H1 (cell line): ENCODE measurements around the gene KLHL15. TPM values are rescaled to one million over a fixed set of nuclear protein-coding genes. Genes with fewer than 3 reads are reported as not detected.

Source experiments
- CTCF ChIA-PET: fragments of 300-600 bp; sonication (Branson Sonifier 250); formaldehyde crosslinking; loops from one replicate; lab custom pipeline; 2021; ENCODE audit not compliant: partially characterized antibody; lab: Charles Lee
- POLR2A ChIA-PET: fragments of 300-600 bp; sonication (Branson Sonifier 250); formaldehyde crosslinking; loops from one replicate; lab custom pipeline; 2021; ENCODE audit warnings: inconsistent platforms; ENCODE audit not compliant: partially characterized antibody; lab: Charles Lee
- DNase-seq, 2 experiments: peaks; one replicate each; pipeline versions ENCODE4 v3.0.0 to v3.0.0-alpha.2; 2010 to 2022; ENCODE audit warnings: low spot score in 2 of 2, low read depth in 1 of 2, mixed read lengths in 1 of 2
- FAIRE-seq: peaks from 2 replicates; lab custom pipeline; 2011; peaks lifted over from hg19 to GRCh38; lab: Jason Lieb, UNC
- H2AFZ ChIP-seq: 2 replicates; pipeline ENCODE4 v1.8.1; 2012; ENCODE audit warnings: low read length, inconsistent platforms
- H2AK5ac ChIP-seq: 2 replicates; pipeline ENCODE4 v1.6.1; 2013; ENCODE audit warnings: low read depth, low read length
- H2BK120ac ChIP-seq: replicated peaks from 2 replicates; pipeline ENCODE3; 2013; ENCODE audit warnings: low read depth, low read length, inconsistent platforms
- H2BK12ac ChIP-seq: 2 replicates; pipeline ENCODE4 v1.6.1; 2013; ENCODE audit warnings: low read depth, low read length
- H2BK15ac ChIP-seq: 2 replicates; pipeline ENCODE4 v1.6.1; 2013; ENCODE audit warnings: low read length
- H2BK20ac ChIP-seq: 2 replicates; pipeline ENCODE4 v1.6.1; 2013; ENCODE audit warnings: low read length
- H2BK5ac ChIP-seq: 2 replicates; pipeline ENCODE4 v1.6.1; 2013; ENCODE audit warnings: low read depth, low read length
- H3K14ac ChIP-seq: 2 replicates; pipeline ENCODE4 v1.6.1; 2013; ENCODE audit warnings: inconsistent platforms; ENCODE audit not compliant: insufficient read length
- H3K18ac ChIP-seq: 2 replicates; pipeline ENCODE4 v1.6.1; 2013; ENCODE audit warnings: low read length; ENCODE audit errors: extremely low read depth
- H3K23ac ChIP-seq: 2 replicates; pipeline ENCODE4 v1.6.1; 2013; ENCODE audit warnings: inconsistent platforms; ENCODE audit not compliant: insufficient read length
- H3K23me2 ChIP-seq: 2 replicates; pipeline ENCODE4 v1.6.1; 2013; ENCODE audit warnings: low read depth, low read length
- H3K27ac ChIP-seq: 2 replicates; pipeline ENCODE4 v1.6.1; 2011; ENCODE audit warnings: low read depth, low read length, inconsistent platforms
- H3K27me3 ChIP-seq, 4 experiments: replicated peaks in 1 of 4; 1 replicate in 1 of 4; 2 replicates in 3 of 4; pipeline versions ENCODE4 v1.6.1 to v1.8.1; 2011 to 2013; ENCODE audit warnings: low read length in 3 of 4, mild to moderate bottlenecking in 3 of 4, inconsistent platforms in 2 of 4, mixed read lengths in 2 of 4, moderate library complexity in 1 of 4; ENCODE audit not compliant: control insufficient read depth in 3 of 4, insufficient read depth in 3 of 4; ENCODE audit errors: extremely low read depth in 1 of 4
- H3K36me3 ChIP-seq, 4 experiments: 2 replicates each; pipeline versions ENCODE4 v1.6.1 to v1.8.1; 2011 to 2013; ENCODE audit warnings: mild to moderate bottlenecking in 4 of 4, low read length in 3 of 4, moderate library complexity in 2 of 4, control low read depth in 1 of 4, inconsistent platforms in 1 of 4; ENCODE audit not compliant: insufficient read depth in 4 of 4, control insufficient read depth in 2 of 4
- H3K4ac ChIP-seq: replicated peaks from 2 replicates; pipeline ENCODE3; 2013; ENCODE audit warnings: low read length, low read depth, mixed read lengths, inconsistent platforms; ENCODE audit not compliant: insufficient read length
- H3K4me1 ChIP-seq, 4 experiments: replicated peaks in 1 of 4; 1 replicate in 1 of 4; 2 replicates in 3 of 4; pipeline versions ENCODE4 v1.6.1 to v1.8.1; 2011 to 2013; ENCODE audit warnings: low read length in 3 of 4, inconsistent platforms in 2 of 4, mixed read lengths in 1 of 4; ENCODE audit not compliant: insufficient read depth in 4 of 4, control insufficient read depth in 3 of 4
- H3K4me2 ChIP-seq, 2 experiments: 2 replicates each; pipeline versions ENCODE4 v1.6.1 to v1.8.1; 2011 to 2013; ENCODE audit warnings: low read depth in 2 of 2, low read length in 2 of 2, control low read depth in 1 of 2, inconsistent platforms in 1 of 2, mild to moderate bottlenecking in 1 of 2; ENCODE audit not compliant: insufficient read depth in 1 of 2
- H3K4me3 ChIP-seq, 4 experiments: fragments of 200-600, 300-600 bp in 1 of 4; sonication (generic), shearing (Covaris generic), sonication (Bioruptor Twin) in 1 of 4; 2 replicates each; pipeline versions ENCODE4 v1.5.1 to v1.8.1; 2011 to 2016; ENCODE audit warnings: low read length in 4 of 4, low read depth in 3 of 4, control low read depth in 2 of 4, inconsistent platforms in 2 of 4, mild to moderate bottlenecking in 2 of 4, mixed read lengths in 1 of 4, moderate library complexity in 1 of 4; ENCODE audit not compliant: insufficient read depth in 2 of 4; ENCODE audit errors: extremely low read depth in 1 of 4
- H3K56ac ChIP-seq: replicated peaks from 2 replicates; pipeline ENCODE3; 2013; ENCODE audit warnings: low read depth, mild to moderate bottlenecking, mixed read lengths, low read length, inconsistent platforms; ENCODE audit not compliant: insufficient read length
- H3K79me1 ChIP-seq: 2 replicates; pipeline ENCODE4 v1.6.1; 2013; ENCODE audit warnings: low read depth, low read length, control low read depth
- H3K79me2 ChIP-seq, 2 experiments: 2 replicates each; pipeline versions ENCODE4 v1.6.1 to v1.8.1; 2012 to 2013; ENCODE audit warnings: low read length in 2 of 2, mild to moderate bottlenecking in 2 of 2, inconsistent platforms in 1 of 2; ENCODE audit not compliant: insufficient read depth in 2 of 2, control insufficient read depth in 1 of 2
- H3K9ac ChIP-seq, 4 experiments: replicated peaks in 1 of 4; 1 replicate in 1 of 4; 2 replicates in 3 of 4; pipeline versions ENCODE4 v1.6.1 to v1.8.1; 2011 to 2013; ENCODE audit warnings: low read depth in 3 of 4, low read length in 3 of 4, control low read depth in 2 of 4, mild to moderate bottlenecking in 2 of 4, moderate library complexity in 2 of 4, inconsistent platforms in 1 of 4; ENCODE audit errors: extremely low read depth in 1 of 4
- H3K9me3 ChIP-seq, 2 experiments: 2 replicates each; pipeline versions ENCODE4 v1.6.1 to v1.8.1; 2012 to 2013; ENCODE audit warnings: mild to moderate bottlenecking in 2 of 2, moderate library complexity in 2 of 2, control low read depth in 1 of 2, inconsistent platforms in 1 of 2, low read depth in 1 of 2, low read length in 1 of 2, mixed read lengths in 1 of 2; ENCODE audit not compliant: insufficient read depth in 2 of 2
- H4K20me1 ChIP-seq, 2 experiments: replicated peaks in 1 of 2; 2 replicates each; pipeline versions ENCODE3 to v1.8.1; 2011 to 2013; ENCODE audit warnings: inconsistent platforms in 2 of 2, low read length in 2 of 2, mild to moderate bottlenecking in 1 of 2; ENCODE audit not compliant: insufficient read depth in 2 of 2, control insufficient read depth in 1 of 2
- H4K5ac ChIP-seq: 2 replicates; pipeline ENCODE4 v1.6.1; 2013; ENCODE audit warnings: low read length, low read depth, mixed read lengths, inconsistent platforms; ENCODE audit not compliant: insufficient read length
- H4K8ac ChIP-seq: 2 replicates; pipeline ENCODE4 v1.8.0; 2013; ENCODE audit warnings: mild to moderate bottlenecking, moderate library complexity, low read length, inconsistent platforms; ENCODE audit not compliant: insufficient read depth; ENCODE audit errors: extremely low read depth
- H4K91ac ChIP-seq: replicated peaks from 2 replicates; pipeline ENCODE3; 2013; ENCODE audit warnings: low read length, mixed read lengths, inconsistent platforms; ENCODE audit not compliant: insufficient read length
- BCL11A ChIP-seq, 2 experiments: IDR thresholded peaks; one replicate each; pipeline ENCODE4 v1.6.1; 2011; ENCODE audit warnings: low read depth in 2 of 2, low read length in 2 of 2, mild to moderate bottlenecking in 2 of 2
- CREB1 ChIP-seq: IDR thresholded peaks from 2 replicates; pipeline ENCODE4 v1.6.1; 2012; ENCODE audit warnings: inconsistent platforms
- E2F6 ChIP-seq: IDR thresholded peaks from 2 replicates; pipeline ENCODE4 v1.6.1; 2012; ENCODE audit warnings: inconsistent platforms
- HDAC2 ChIP-seq, 2 experiments: fragments of 300-600 bp in 1 of 2; sonication (generic) in 1 of 2; IDR thresholded peaks; 2 replicates each; pipeline ENCODE4 v1.6.1; 2011 to 2012; ENCODE audit warnings: low read depth in 2 of 2, low read length in 2 of 2, mild to moderate bottlenecking in 2 of 2, moderate library complexity in 2 of 2, borderline replicate concordance in 1 of 2, inconsistent platforms in 1 of 2
- RFX5 ChIP-seq: IDR thresholded peaks from 2 replicates; pipeline ENCODE4 v1.6.1; 2011; ENCODE audit warnings: low read depth, low read length, improper control_type of control experiment, borderline replicate concordance
- SIN3A ChIP-seq, 2 experiments: IDR thresholded peaks in 1 of 2; conservative IDR thresholded peaks in 1 of 2; 2 replicates each; pipeline ENCODE4 v1.6.1; 2011 to 2012; ENCODE audit warnings: low read length in 2 of 2, improper control_type of control experiment in 1 of 2, low read depth in 1 of 2, mild to moderate bottlenecking in 1 of 2
- SIRT6 ChIP-seq: IDR thresholded peaks from one replicate; pipeline ENCODE4 v1.7.1; 2012; ENCODE audit warnings: low read length, inconsistent platforms
- SRF ChIP-seq: IDR thresholded peaks from 2 replicates; pipeline ENCODE4 v1.6.1; 2011; ENCODE audit warnings: mild to moderate bottlenecking, low read depth, low read length, moderate library complexity
- YY1 ChIP-seq: IDR thresholded peaks from 2 replicates; pipeline ENCODE4 v1.6.1; 2011; ENCODE audit warnings: low read depth, mild to moderate bottlenecking, low read length
- WGBS, 2 experiments: shearing (Covaris generic) in 1 of 2; methylation state at CpG; one replicate each; pipeline versions ENCODE4 v1.1.6 to v1.1.7; 2013 to 2015; ENCODE audit warnings: low lambda C conversion rate in 2 of 2, mixed read lengths in 2 of 2, inconsistent platforms in 1 of 2, low coverage in 1 of 2, missing lambda C conversion rate in 1 of 2; ENCODE audit not compliant: insufficient replicate concordance in 2 of 2, insufficient coverage in 1 of 2, insufficient read length in 1 of 2; ENCODE audit errors: extremely low coverage in 1 of 2, missing lambda C conversion rate in 1 of 2; 5-methylcytosine and 5-hydroxymethylcytosine counted together
- polyA plus RNA-seq, 7 experiments: library from polyadenylated mRNA; depleted of rRNA in 3 of 7; stranded (reverse) in 5 of 7; unstranded in 2 of 7; fragments of >200 nt in 5 of 7; fragments of 200-250 nt in 2 of 7; gene quantifications; 1 replicate in 5 of 7; 2 replicates in 1 of 7; 4 replicates in 1 of 7; pipeline versions ENCODE4 v1.2.1 to v1.2.3, GENCODE V29; 2011 to 2013; ENCODE audit warnings: missing spikeins in 2 of 7, mixed read lengths in 2 of 7
- total RNA-seq: library from RNA; stranded (reverse); fragmentation: NEBNext Ultra II Directional; extraction: Animal tissue kit (Norgen Biotek cat#: 25700); gene quantifications from 2 replicates; pipeline ENCODE4 v1.2.1, GENCODE V29; 2021

Gene KLHL15
- total and polyA plus RNA-seq, 2 of the 8 experiments (the other 6 are each of a cell fraction or from before 2014, with no cell fraction given): 3.7 to 8.9 TPM

- H2BK12ac ChIP-seq: no peak overlapping the region
- FAIRE-seq (no peak), DNase-seq (no peak)
- 100% methylated on average over 1 of the region's 1 CpG; no CpG with 5 or more reads in 1 of the 2 experiments for WGBS, 2 experiments
- no peaks in the 10 kb centered on the region for H3K27me3 ChIP-seq
- no peak overlapping the region for H4K91ac ChIP-seq
- no peak overlapping the region for H4K5ac ChIP-seq
- no peak overlapping the region for H3K4ac ChIP-seq
- H3K9me3 ChIP-seq: no peaks in the 10 kb centered on the region
- H2BK120ac ChIP-seq: no peak overlapping the region
- H3K4me1 ChIP-seq: no peaks in the 10 kb centered on the region
- no peaks in the 10 kb centered on the region for H3K79me1 ChIP-seq
- peaks cover 0 to 2% of the 10 kb centered on the region in 2 experiments; a peak in 2 of 4 replicates for H3K79me2 ChIP-seq
- H3K18ac ChIP-seq: no peak overlapping the region
- no peak overlapping the region for H3K27ac ChIP-seq
- H3K23ac ChIP-seq: no peak overlapping the region
- H3K9ac ChIP-seq: no peak overlapping the region
- no peak overlapping the region for H2AFZ ChIP-seq
- no peaks in the 10 kb centered on the region for H3K23me2 ChIP-seq
- peaks cover 0 to 12% (median 4%) of the 10 kb centered on the region in 4 experiments; a peak in 5 of 8 replicates for H3K36me3 ChIP-seq
- no peak overlapping the region for H3K14ac ChIP-seq
- H3K4me3 ChIP-seq: no peak overlapping the region
- no peak overlapping the region for H3K56ac ChIP-seq
- H2BK15ac ChIP-seq: no peak overlapping the region
- ChIA-PET POLR2A (interaction anchor here (1.0 kb wide), 1 partner anchor 25 kb away, joined by 4 read pairs; no protein-coding TSS in a partner anchor), CTCF (interaction anchor here (0.9 kb wide), 1 partner anchor 8 kb away, joined by 3 read pairs; no protein-coding TSS in a partner anchor)
- no peak overlapping the region for H2BK5ac ChIP-seq
- no peak overlapping the region for H3K4me2 ChIP-seq
- H4K20me1 ChIP-seq: no peaks in the 10 kb centered on the region
- H2BK20ac ChIP-seq: no peak overlapping the region
- H2AK5ac ChIP-seq: no peak overlapping the region
- H4K8ac ChIP-seq: no peak overlapping the region
- TF ChIP-seq SIRT6 (no peak), CREB1 (no peak), HDAC2 (IDR thresholded peaks at IDR 0.05; ENCODE audit: borderline replicate concordance in 1 of 2, low read depth in 2 of 2, low read length in 2 of 2) (no peak), SRF (no peak), E2F6 (no peak), BCL11A (IDR thresholded peaks at IDR 0.05; ENCODE audit: low read depth in 2 of 2, low read length in 2 of 2) (no peak), SIN3A (conservative IDR thresholded peaks at IDR 0.05 in 1 of 2, IDR thresholded peaks at IDR 0.05 in 1 of 2; ENCODE audit: low read depth in 1 of 2, low read length in 2 of 2) (no peak), YY1 (no peak), RFX5 (no peak)
These were observed 22.0 kb downstream of the KLHL15 start for GRCh38 chrX:24005028-24005427.
